Measurements from ENCODE around the gene UBE4B. TPM values are rescaled to one million over a fixed set of nuclear protein-coding genes. Genes with fewer than 3 reads are reported as not detected.

UBE4B gene
- total and polyA plus RNA-seq, 2 of the 13 experiments (the other 11 are each of a cell fraction or from before 2014, with no cell fraction given), result 15.2 to 24.8 TPM

DNA sequence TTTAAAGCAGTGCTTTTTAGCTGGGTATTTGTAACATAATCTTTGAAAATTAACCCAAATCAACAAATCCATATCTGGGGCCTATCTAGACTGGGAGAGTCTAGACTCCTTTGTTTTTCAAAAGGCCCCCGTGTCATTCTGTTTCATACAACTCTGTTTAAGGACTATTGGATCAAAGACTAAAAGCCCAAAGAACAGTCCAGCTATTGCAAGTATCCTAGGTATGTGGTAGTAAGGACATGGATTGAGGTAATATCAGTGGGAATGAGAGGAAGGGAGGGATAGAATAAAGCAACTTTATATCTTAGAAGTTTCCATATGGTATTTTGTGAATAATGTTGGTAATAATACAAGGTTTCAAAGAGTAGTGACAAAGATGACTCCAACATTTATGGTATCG, 195.8 kb downstream of the UBE4B start (continued):
- TF ChIP-seq ZNF646 (CRISPR knock-in tag; IDR thresholded peaks at IDR 0.05), result no peak
- no peak for TF ChIP-seq ZNF572 (CRISPR knock-in tag; IDR thresholded peaks at IDR 0.05)
- TF ChIP-seq HNF4A (CRISPR knock-in tag; IDR thresholded peaks at IDR 0.05), result peak; percentile 66
- no peak for TF ChIP-seq KMT2A (CRISPR knock-in tag; IDR thresholded peaks at IDR 0.05)
- no peak for TF ChIP-seq POLR2AphosphoS2 (IDR thresholded peaks at IDR 0.05; ENCODE audit: low read depth, low read length)
- no peak for TF ChIP-seq NFKB2 (CRISPR knock-in tag; IDR thresholded peaks at IDR 0.05; ENCODE audit: borderline replicate concordance)
- TF ChIP-seq, protein P1, sequence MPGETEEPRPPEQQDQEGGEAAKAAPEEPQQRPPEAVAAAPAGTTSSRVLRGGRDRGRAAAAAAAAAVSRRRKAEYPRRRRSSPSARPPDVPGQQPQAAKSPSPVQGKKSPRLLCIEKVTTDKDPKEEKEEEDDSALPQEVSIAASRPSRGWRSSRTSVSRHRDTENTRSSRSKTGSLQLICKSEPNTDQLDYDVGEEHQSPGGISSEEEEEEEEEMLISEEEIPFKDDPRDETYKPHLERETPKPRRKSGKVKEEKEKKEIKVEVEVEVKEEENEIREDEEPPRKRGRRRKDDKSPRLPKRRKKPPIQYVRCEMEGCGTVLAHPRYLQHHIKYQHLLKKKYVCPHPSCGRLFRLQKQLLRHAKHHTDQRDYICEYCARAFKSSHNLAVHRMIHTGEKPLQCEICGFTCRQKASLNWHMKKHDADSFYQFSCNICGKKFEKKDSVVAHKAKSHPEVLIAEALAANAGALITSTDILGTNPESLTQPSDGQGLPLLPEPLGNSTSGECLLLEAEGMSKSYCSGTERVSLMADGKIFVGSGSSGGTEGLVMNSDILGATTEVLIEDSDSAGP (CRISPR knock-in tag; IDR thresholded peaks at IDR 0.05; ENCODE audit: borderline replicate concordance), result no peak
- peak; percentile 49 for TF ChIP-seq SKI (IDR thresholded peaks at IDR 0.05; ENCODE audit: partially characterized antibody)
- no peak for TF ChIP-seq POGZ (CRISPR knock-in tag; IDR thresholded peaks at IDR 0.05)
- no peak for TF ChIP-seq KLF13 (CRISPR knock-in tag; IDR thresholded peaks at IDR 0.05)
- TF ChIP-seq TBP (CRISPR knock-in tag; IDR thresholded peaks at IDR 0.05), result no peak
- TF ChIP-seq ZNF7 (CRISPR knock-in tag; IDR thresholded peaks at IDR 0.05), result no peak
- no peak for TF ChIP-seq TRAFD1 (CRISPR knock-in tag; IDR thresholded peaks at IDR 0.05; ENCODE audit: borderline replicate concordance)
- TF ChIP-seq REXO4 (CRISPR knock-in tag; IDR thresholded peaks at IDR 0.05; ENCODE audit: borderline replicate concordance), result no peak
- TF ChIP-seq CTCF (CRISPR knock-in tag; IDR thresholded peaks at IDR 0.05), result no peak
- TF ChIP-seq ZNF607 (CRISPR knock-in tag; IDR thresholded peaks at IDR 0.05; ENCODE audit: borderline replicate concordance), result no peak
- no peak for TF ChIP-seq RAD21 (CRISPR knock-in tag; IDR thresholded peaks at IDR 0.05)
- TF ChIP-seq, protein P2, sequence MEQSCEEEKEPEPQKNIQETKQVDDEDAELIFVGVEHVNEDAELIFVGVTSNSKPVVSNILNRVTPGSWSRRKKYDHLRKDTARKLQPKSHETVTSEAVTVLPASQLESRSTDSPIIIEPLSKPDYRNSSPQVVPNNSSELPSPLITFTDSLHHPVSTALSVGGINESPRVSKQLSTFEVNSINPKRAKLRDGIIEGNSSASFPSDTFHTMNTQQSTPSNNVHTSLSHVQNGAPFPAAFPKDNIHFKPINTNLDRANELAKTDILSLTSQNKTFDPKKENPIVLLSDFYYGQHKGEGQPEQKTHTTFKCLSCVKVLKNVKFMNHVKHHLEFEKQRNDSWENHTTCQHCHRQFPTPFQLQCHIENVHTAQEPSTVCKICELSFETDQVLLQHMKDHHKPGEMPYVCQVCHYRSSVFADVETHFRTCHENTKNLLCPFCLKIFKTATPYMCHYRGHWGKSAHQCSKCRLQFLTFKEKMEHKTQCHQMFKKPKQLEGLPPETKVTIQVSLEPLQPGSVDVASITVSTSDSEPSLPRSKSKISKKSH (CRISPR knock-in tag; IDR thresholded peaks at IDR 0.05; ENCODE audit: borderline replicate concordance), result no peak

All from HepG2 (cell line).